Neuronal stem cell (in vitro differentiated cells): Measurements from ENCODE around the gene HACD2.

Source experiments
- DNase-seq: peaks from one replicate; pipeline ENCODE4 v3.0.0-alpha.2; 2013; ENCODE audit warnings: low spot score
- H2AFZ ChIP-seq: one replicate; pipeline ENCODE4 v1.6.1; 2013; ENCODE audit warnings: mild to moderate bottlenecking, low read length, inconsistent platforms
- H2AK5ac ChIP-seq: 2 replicates; pipeline ENCODE4 v1.6.1; 2013; ENCODE audit warnings: low read depth, mild to moderate bottlenecking, inconsistent platforms, low read length, moderate library complexity, mixed read lengths
- H2BK120ac ChIP-seq: 2 replicates; pipeline ENCODE4 v1.6.1; 2013; ENCODE audit warnings: low read depth, mild to moderate bottlenecking, inconsistent platforms, low read length, moderate library complexity, mixed read lengths
- H2BK12ac ChIP-seq: one replicate; pipeline ENCODE4 v1.6.1; 2013; ENCODE audit warnings: low read length, inconsistent platforms
- H2BK15ac ChIP-seq: 2 replicates; pipeline ENCODE4 v1.6.1; 2013; ENCODE audit warnings: mild to moderate bottlenecking, low read length, inconsistent platforms, mixed read lengths
- H2BK5ac ChIP-seq: one replicate; pipeline ENCODE4 v1.6.1; 2013; ENCODE audit warnings: inconsistent platforms, mild to moderate bottlenecking, low read length, moderate library complexity
- H3K14ac ChIP-seq: one replicate; pipeline ENCODE4 v1.6.1; 2013; ENCODE audit warnings: low read length, inconsistent platforms
- H3K18ac ChIP-seq: 2 replicates; pipeline ENCODE4 v1.6.1; 2013; ENCODE audit warnings: low read length, inconsistent platforms
- H3K23ac ChIP-seq: 2 replicates; pipeline ENCODE4 v1.6.1; 2013; ENCODE audit warnings: low read depth, mild to moderate bottlenecking, mixed read lengths, low read length, inconsistent platforms; ENCODE audit not compliant: poor library complexity
- H3K27ac ChIP-seq: replicated peaks from 3 replicates; pipeline ENCODE4 v1.5.1; 2013; ENCODE audit warnings: low read length, inconsistent platforms
- H3K27me3 ChIP-seq, 3 experiments: 2 replicates each; pipeline ENCODE4 v1.6.1; 2013; ENCODE audit warnings: low read length in 3 of 3, mild to moderate bottlenecking in 2 of 3, inconsistent platforms in 1 of 3, low read depth in 1 of 3, mixed read lengths in 1 of 3, moderate library complexity in 1 of 3; ENCODE audit not compliant: control insufficient read depth in 3 of 3, insufficient read depth in 3 of 3
- H3K36me3 ChIP-seq, 2 donors: replicated peaks in 1 of 2; 2 replicates each; pipeline ENCODE4 v1.6.1; 2013; ENCODE audit warnings: low read length in 2 of 2; ENCODE audit not compliant: control insufficient read depth in 2 of 2, insufficient read depth in 2 of 2
- H3K4ac ChIP-seq: 2 replicates; pipeline ENCODE4 v1.6.1; 2013; ENCODE audit warnings: inconsistent platforms, mild to moderate bottlenecking, low read length, moderate library complexity
- H3K4me1 ChIP-seq, 2 donors: 1 replicate in 1 of 2; 2 replicates in 1 of 2; pipeline ENCODE4 v1.6.1; 2013; ENCODE audit warnings: low read length in 2 of 2, low read depth in 1 of 2; ENCODE audit not compliant: control insufficient read depth in 2 of 2, insufficient read depth in 1 of 2
- H3K4me2 ChIP-seq: one replicate; pipeline ENCODE4 v1.6.1; 2013; ENCODE audit warnings: mild to moderate bottlenecking, low read length, inconsistent platforms; ENCODE audit not compliant: insufficient read depth, poor library complexity, severe bottlenecking
- H3K4me3 ChIP-seq, 2 donors: 2 replicates each; pipeline ENCODE4 v1.5.1; 2013; ENCODE audit warnings: low read length in 2 of 2, mild to moderate bottlenecking in 2 of 2, inconsistent platforms in 1 of 2, moderate library complexity in 1 of 2
- H3K79me1 ChIP-seq: one replicate; pipeline ENCODE4 v1.6.1; 2013; ENCODE audit warnings: low read depth, mild to moderate bottlenecking, inconsistent platforms, low read length, moderate library complexity
- H3K9ac ChIP-seq: one replicate; pipeline ENCODE4 v1.6.1; 2013; ENCODE audit warnings: mild to moderate bottlenecking, low read depth, low read length, inconsistent platforms; ENCODE audit not compliant: poor library complexity
- H3K9me3 ChIP-seq, 2 donors: replicated peaks in 1 of 2; 2 replicates each; pipeline versions ENCODE3 to v1.6.1; 2013; ENCODE audit warnings: low read length in 2 of 2, mild to moderate bottlenecking in 2 of 2, inconsistent platforms in 1 of 2, low read depth in 1 of 2, mixed read lengths in 1 of 2, moderate library complexity in 1 of 2; ENCODE audit not compliant: control insufficient read depth in 2 of 2, insufficient read depth in 1 of 2
- H4K8ac ChIP-seq: one replicate; pipeline ENCODE4 v1.6.1; 2013; ENCODE audit warnings: low read depth, mild to moderate bottlenecking, inconsistent platforms, low read length, moderate library complexity
- H4K91ac ChIP-seq: one replicate; pipeline ENCODE4 v1.6.1; 2013; ENCODE audit warnings: low read length, low read depth, mild to moderate bottlenecking, inconsistent platforms; ENCODE audit not compliant: poor library complexity
- WGBS, 2 donors: extraction: QIAGEN DNeasy Blood & Tissue Kit; methylation state at CpG; one replicate each; pipeline ENCODE4 v1.1.7; 2013; ENCODE audit warnings: missing lambda C conversion rate in 2 of 2, mixed read lengths in 1 of 2; ENCODE audit not compliant: insufficient read length in 2 of 2, insufficient replicate concordance in 1 of 2; ENCODE audit errors: extremely low coverage in 2 of 2; 5-methylcytosine and 5-hydroxymethylcytosine counted together

Gene HACD2

DNA sequence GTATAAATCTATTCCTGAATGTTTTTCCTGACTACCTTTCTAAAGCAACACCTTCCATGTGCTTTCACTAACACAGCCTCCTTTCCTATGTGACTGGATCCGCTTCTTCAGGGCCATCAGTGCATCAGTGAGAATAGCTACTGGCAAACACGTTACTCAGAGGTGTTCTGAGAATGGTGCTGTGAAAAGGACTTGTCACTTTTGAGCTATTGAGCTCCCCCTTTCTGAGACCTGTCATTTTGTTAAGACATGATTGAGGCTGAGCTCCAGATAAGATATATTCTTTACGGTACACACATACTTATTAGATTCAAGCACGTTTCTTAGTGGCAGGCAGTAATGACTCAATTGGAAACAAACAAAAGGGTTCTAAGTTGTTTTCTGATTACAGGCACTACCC, 90.9 kb downstream of the HACD2 start:
- Histone ChIP-seq H3K18ac (no peak overlapping the region), H3K23ac (no peak overlapping the region), H2BK120ac (no peak overlapping the region), H2AFZ (no peak overlapping the region), H3K27me3 (no peaks in the 10 kb centered on the region), H3K9me3 (no peaks in the 10 kb centered on the region), H2BK5ac (no peak overlapping the region), H3K14ac (no peak overlapping the region), H2BK15ac (no peak overlapping the region), H3K4me3 (no peak overlapping the region), H3K4me2 (no peak overlapping the region), H4K91ac (no peak overlapping the region), H2BK12ac (no peak overlapping the region), H3K9ac (no peak overlapping the region), H3K36me3 (peaks cover 0 to 55% of the 10 kb centered on the region in 2 donors), H3K4ac (no peak overlapping the region), H3K4me1 (peaks cover 0 to 6% of the 10 kb centered on the region in 2 donors), H3K27ac (no peak overlapping the region), H4K8ac (no peak overlapping the region), H2AK5ac (no peak overlapping the region), H3K79me1 (no peaks in the 10 kb centered on the region)
- WGBS, 2 donors: no CpG with 5 or more reads among the region's 4 CpGs
- DNase-seq: no peak

DNA sequence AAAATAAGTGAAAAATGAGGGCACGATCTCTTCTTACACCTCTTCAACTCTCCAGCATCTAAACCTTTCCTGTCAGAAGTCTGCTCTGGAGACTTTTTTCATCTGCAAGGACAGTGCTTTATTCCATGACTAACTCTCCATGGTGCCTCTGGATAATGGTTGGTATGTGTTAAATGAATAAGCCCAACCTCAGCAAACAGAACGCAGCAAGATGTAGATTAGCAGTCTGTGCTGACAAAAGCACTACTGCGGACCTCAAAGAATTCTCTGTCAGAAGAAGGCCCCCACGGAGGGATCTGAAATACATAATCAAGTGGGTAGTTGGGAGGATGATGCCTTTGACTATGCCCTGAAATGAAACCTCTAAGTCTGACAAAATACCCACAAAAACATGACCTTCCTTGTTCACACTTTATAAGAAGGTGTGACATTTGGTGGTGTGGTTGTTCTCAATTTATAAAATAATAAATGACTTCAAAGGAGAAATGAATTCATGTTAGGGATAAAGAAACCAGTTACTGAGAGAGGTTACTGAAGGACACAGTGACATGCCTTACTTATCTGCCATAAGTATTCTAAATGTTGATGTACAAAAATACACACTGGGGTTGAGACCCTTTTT, 92.8 kb downstream of the HACD2 start:
- H3K4me1 ChIP-seq: peaks cover 0 to 6% of the 10 kb centered on the region in 2 donors
- no peak overlapping the region for H3K4me3 ChIP-seq
- no peak overlapping the region for H4K91ac ChIP-seq
- no peak overlapping the region for H4K8ac ChIP-seq
- H3K14ac ChIP-seq: no peak overlapping the region
- no peak overlapping the region for H3K9ac ChIP-seq
- H2BK12ac ChIP-seq: no peak overlapping the region
- H3K79me1 ChIP-seq: no peaks in the 10 kb centered on the region
- H3K27ac ChIP-seq: no peak overlapping the region
- no peak overlapping the region for H3K18ac ChIP-seq
- H2BK120ac ChIP-seq: no peak overlapping the region
- WGBS, 2 donors: no CpG with 5 or more reads among the region's 4 CpGs
- no peak overlapping the region for H3K4ac ChIP-seq
- no peaks in the 10 kb centered on the region for H3K9me3 ChIP-seq
- H2AFZ ChIP-seq: no peak overlapping the region
- no peaks in the 10 kb centered on the region for H3K27me3 ChIP-seq
- H3K36me3 ChIP-seq: peaks cover 0 to 38% of the 10 kb centered on the region in 2 donors
- H3K23ac ChIP-seq: no peak overlapping the region
- no peak overlapping the region for H3K4me2 ChIP-seq
- no peak overlapping the region for H2BK15ac ChIP-seq
- DNase-seq: no peak
- no peak overlapping the region for H2AK5ac ChIP-seq
- no peak overlapping the region for H2BK5ac ChIP-seq

DNA sequence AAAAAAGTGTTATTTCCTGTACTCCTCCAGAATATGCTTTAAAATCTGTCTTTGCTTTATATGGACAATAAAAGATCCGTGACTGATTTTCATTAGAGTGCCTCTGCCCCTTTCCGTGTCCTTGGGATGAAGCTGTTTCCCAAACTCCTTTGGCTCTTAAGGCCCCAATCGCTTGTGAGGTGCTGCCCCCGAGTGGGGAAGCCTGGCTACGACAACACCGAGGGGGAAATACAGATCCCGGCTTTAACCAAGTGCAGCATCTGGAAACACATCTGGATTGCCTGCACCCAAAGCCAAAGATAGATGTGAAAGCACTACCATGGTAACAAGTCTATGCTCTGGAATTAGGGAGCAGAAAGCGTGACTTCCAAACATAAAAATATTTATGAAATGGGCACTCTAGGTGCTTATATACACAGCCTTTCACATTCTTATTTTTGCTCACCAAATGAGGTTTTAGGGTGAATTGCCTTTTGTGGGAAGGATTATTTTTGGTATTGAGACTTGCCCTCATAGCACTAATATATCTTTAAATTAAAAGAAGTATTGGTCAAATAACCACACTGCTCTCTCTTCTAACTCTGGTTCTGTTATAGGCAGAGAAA, 95.4 kb downstream of the HACD2 start:
- Histone ChIP-seq H3K27me3 (no peaks in the 10 kb centered on the region), H3K9ac (no peak overlapping the region), H3K23ac (no peak overlapping the region), H2AK5ac (no peak overlapping the region), H2AFZ (no peak overlapping the region), H3K4me2 (no peak overlapping the region), H3K27ac (no peak overlapping the region), H2BK5ac (no peak overlapping the region), H2BK120ac (no peak overlapping the region), H3K9me3 (no peaks in the 10 kb centered on the region), H3K79me1 (no peaks in the 10 kb centered on the region), H3K36me3 (peaks cover 0 to 20% of the 10 kb centered on the region in 2 donors), H2BK15ac (no peak overlapping the region), H3K4ac (no peak overlapping the region), H3K14ac (no peak overlapping the region), H3K18ac (no peak overlapping the region), H2BK12ac (no peak overlapping the region), H4K91ac (no peak overlapping the region), H3K4me3 (no peak overlapping the region), H3K4me1 (peaks cover 0 to 6% of the 10 kb centered on the region in 2 donors), H4K8ac (no peak overlapping the region)
- DNase-seq: peak; percentile 55
- no CpG with 5 or more reads among the region's 8 CpGs for WGBS, 2 donors

DNA sequence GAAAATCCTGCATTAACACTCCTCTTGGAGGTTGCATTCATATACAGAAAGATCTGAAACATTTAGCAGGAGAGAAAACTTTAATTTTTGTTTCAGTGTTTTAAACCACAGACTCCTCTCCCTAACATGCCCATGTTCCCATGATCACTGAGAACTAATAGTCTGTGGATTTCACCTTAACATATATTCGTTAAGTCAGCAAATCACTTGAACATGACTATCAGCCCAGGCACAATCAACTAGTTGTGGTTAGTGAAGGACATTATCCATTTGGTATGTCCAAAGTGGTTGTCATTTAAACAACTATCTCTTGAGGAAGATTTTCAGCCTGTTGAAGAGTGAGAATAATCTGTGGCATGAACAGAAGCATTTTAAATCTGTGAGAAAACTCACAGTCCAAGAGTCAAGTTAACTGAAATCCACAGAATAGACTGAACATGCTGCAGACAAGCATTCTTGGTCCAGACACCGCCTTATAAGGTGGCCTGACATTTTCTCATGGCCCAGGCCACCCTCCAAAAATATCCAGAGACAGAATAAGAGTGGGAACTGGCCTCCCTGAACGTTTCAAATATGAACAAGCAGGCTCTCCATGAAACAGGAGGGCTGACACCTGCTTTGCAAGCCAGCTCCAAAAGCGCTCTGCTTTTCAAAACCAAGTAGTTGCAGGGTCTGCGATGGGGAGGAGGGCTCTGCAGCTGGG, 96.1 kb downstream of the HACD2 start:
- WGBS, 2 donors: no CpG with 5 or more reads among the region's 5 CpGs
- no peak for DNase-seq

More for the DNA sequence above, 96.1 kb downstream of the HACD2 start:
- Histone ChIP-seq H3K4me1 (peaks cover 0 to 6% of the 10 kb centered on the region in 2 donors), H3K18ac (no peak overlapping the region), H2BK15ac (no peak overlapping the region), H3K4me3 (no peak overlapping the region), H3K27ac (no peak overlapping the region), H2BK5ac (no peak overlapping the region), H3K9ac (no peak overlapping the region), H3K4ac (no peak overlapping the region), H2AFZ (no peak overlapping the region), H3K36me3 (peaks cover 0 to 13% of the 10 kb centered on the region in 2 donors), H3K14ac (no peak overlapping the region), H3K9me3 (no peaks in the 10 kb centered on the region), H4K8ac (no peak overlapping the region), H2BK12ac (no peak overlapping the region), H2BK120ac (no peak overlapping the region), H2AK5ac (no peak overlapping the region), H4K91ac (no peak overlapping the region), H3K4me2 (no peak overlapping the region), H3K79me1 (no peaks in the 10 kb centered on the region), H3K27me3 (no peaks in the 10 kb centered on the region), H3K23ac (no peak overlapping the region)
